Osteoblast (primary cell): Measurements from ENCODE around the gene ZDHHC18. TPM values are rescaled to one million over a fixed set of nuclear protein-coding genes. Genes with fewer than 3 reads are reported as not detected.

Experiments
- DNase-seq: peaks from one replicate; pipeline ENCODE4 v3.0.0; 2011; ENCODE audit warnings: low spot score, mixed read lengths; ENCODE audit not compliant: insufficient read length; ENCODE audit errors: missing footprints
- H2AFZ ChIP-seq: 2 replicates; pipeline ENCODE4 v1.6.0; 2011; ENCODE audit warnings: mild to moderate bottlenecking, low read length
- H3K27ac ChIP-seq: 2 replicates; pipeline ENCODE4 v1.5.1; 2011; ENCODE audit warnings: mild to moderate bottlenecking, low read depth, low read length, moderate library complexity
- H3K27me3 ChIP-seq: 2 replicates; pipeline ENCODE4 v1.6.0; 2012; ENCODE audit warnings: mild to moderate bottlenecking, control low read depth, inconsistent platforms, low read length, moderate library complexity; ENCODE audit not compliant: insufficient read depth
- H3K36me3 ChIP-seq: 2 replicates; pipeline ENCODE4 v1.5.1; 2011; ENCODE audit warnings: mild to moderate bottlenecking, low read length, control low read depth, moderate library complexity; ENCODE audit not compliant: insufficient read depth
- H3K4me1 ChIP-seq: 2 replicates; pipeline ENCODE4 v1.5.1; 2011; ENCODE audit warnings: mild to moderate bottlenecking, low read length, control low read depth, moderate library complexity; ENCODE audit not compliant: insufficient read depth
- H3K4me2 ChIP-seq: 2 replicates; pipeline ENCODE4 v1.6.0; 2011; ENCODE audit warnings: mild to moderate bottlenecking, low read length; ENCODE audit not compliant: insufficient read depth
- H3K4me3 ChIP-seq: fragments of 200-600 bp; sonication (generic); 3 replicates; pipeline ENCODE4 v1.5.1; 2012; ENCODE audit warnings: mild to moderate bottlenecking, low read length, inconsistent platforms; ENCODE audit not compliant: insufficient read depth
- H3K79me2 ChIP-seq: 2 replicates; pipeline ENCODE4 v1.6.0; 2012; ENCODE audit warnings: mild to moderate bottlenecking, low read length, control low read depth, inconsistent platforms; ENCODE audit not compliant: insufficient read depth
- H3K9me3 ChIP-seq: 2 replicates; pipeline ENCODE4 v1.5.1; 2011; ENCODE audit warnings: low read depth, low read length, control low read depth
- H4K20me1 ChIP-seq: 2 replicates; pipeline ENCODE4 v1.6.0; 2012; ENCODE audit warnings: mild to moderate bottlenecking, low read length, control low read depth; ENCODE audit not compliant: insufficient read depth
- CTCF ChIP-seq: IDR thresholded peaks from 2 replicates; pipeline ENCODE4 v1.5.1; 2011; ENCODE audit warnings: mild to moderate bottlenecking, low read depth, low read length, moderate library complexity; ENCODE audit errors: extremely low read depth
- total RNA-seq: library from RNA; depleted of rRNA; stranded (reverse); fragments of >200 nt; gene quantifications from 2 replicates; pipeline ENCODE4 v1.2.3, GENCODE V29; 2012

The ZDHHC18 gene
- total RNA-seq, 1 donor = 7.6 TPM

GRCh38 chr1:26811057-26811456 lies 15.4 kb upstream of the ZDHHC18 start:
- H3K4me3 ChIP-seq = no peak overlapping the region
- no peaks in the 10 kb centered on the region for H3K36me3 ChIP-seq
- no peaks in the 10 kb centered on the region for H4K20me1 ChIP-seq
- H3K4me2 ChIP-seq = no peak overlapping the region
- no peak for TF ChIP-seq CTCF
- no peaks in the 10 kb centered on the region for H3K27me3 ChIP-seq
- H3K79me2 ChIP-seq = no peaks in the 10 kb centered on the region
- H3K9me3 ChIP-seq = no peaks in the 10 kb centered on the region
- no peak for DNase-seq
- no peak overlapping the region for H2AFZ ChIP-seq
- H3K4me1 ChIP-seq = no peaks in the 10 kb centered on the region
- no peak overlapping the region for H3K27ac ChIP-seq

GRCh38 chr1:26811708-26812107 lies 14.8 kb upstream of the ZDHHC18 start:
- H3K4me2 ChIP-seq = no peak overlapping the region
- H3K27me3 ChIP-seq = no peaks in the 10 kb centered on the region
- no peaks in the 10 kb centered on the region for H3K9me3 ChIP-seq
- H4K20me1 ChIP-seq = no peaks in the 10 kb centered on the region
- TF ChIP-seq CTCF = no peak
- no peaks in the 10 kb centered on the region for H3K79me2 ChIP-seq
- DNase-seq = peak; percentile 74
- no peak overlapping the region for H3K27ac ChIP-seq
- no peaks in the 10 kb centered on the region for H3K4me1 ChIP-seq
- H3K4me3 ChIP-seq = no peak overlapping the region
- no peak overlapping the region for H2AFZ ChIP-seq
- no peaks in the 10 kb centered on the region for H3K36me3 ChIP-seq

- no peak for DNase-seq
- Histone ChIP-seq H3K4me1 (no peaks in the 10 kb centered on the region), H3K4me3 (no peak overlapping the region), H3K79me2 (no peaks in the 10 kb centered on the region), H3K27me3 (no peaks in the 10 kb centered on the region), H3K36me3 (no peaks in the 10 kb centered on the region), H3K4me2 (no peak overlapping the region), H3K9me3 (no peaks in the 10 kb centered on the region), H4K20me1 (no peaks in the 10 kb centered on the region), H3K27ac (no peak overlapping the region), H2AFZ (no peak overlapping the region)
- no peak for TF ChIP-seq CTCF
Measured at GRCh38 chr1:26814377-26814776, 12.1 kb upstream of the ZDHHC18 start.

- TF ChIP-seq CTCF = no peak
Measured at GRCh38 chr1:26814893-26815292, 11.6 kb upstream of the ZDHHC18 start.

More at GRCh38 chr1:26814893-26815292, 11.6 kb upstream of the ZDHHC18 start:
- Histone ChIP-seq H3K4me2 (no peak overlapping the region), H3K36me3 (no peaks in the 10 kb centered on the region), H3K79me2 (no peaks in the 10 kb centered on the region), H4K20me1 (no peaks in the 10 kb centered on the region), H2AFZ (no peak overlapping the region), H3K27me3 (no peaks in the 10 kb centered on the region), H3K4me1 (no peaks in the 10 kb centered on the region), H3K27ac (no peak overlapping the region), H3K4me3 (no peak overlapping the region), H3K9me3 (no peaks in the 10 kb centered on the region)
- no peak for DNase-seq
